HG02840 (cell line): ENCODE data around the gene CACNB1.
"Not testable (repeated sequence)": the region's sequence is repeated elsewhere in the genome, so short reads cannot be mapped to it uniquely, and the experiment has no call there.

Experiments used
- ATAC-seq: cut with Tn5 transposase; IDR thresholded peaks from one replicate; pipeline ENCODE4 v1.9.1; 2021; ENCODE audit warnings: mild to moderate bottlenecking, moderate library complexity, moderate number of reproducible peaks; ENCODE audit not compliant: unreplicated experiment, low FRiP score

The CACNB1 gene

DNA sequence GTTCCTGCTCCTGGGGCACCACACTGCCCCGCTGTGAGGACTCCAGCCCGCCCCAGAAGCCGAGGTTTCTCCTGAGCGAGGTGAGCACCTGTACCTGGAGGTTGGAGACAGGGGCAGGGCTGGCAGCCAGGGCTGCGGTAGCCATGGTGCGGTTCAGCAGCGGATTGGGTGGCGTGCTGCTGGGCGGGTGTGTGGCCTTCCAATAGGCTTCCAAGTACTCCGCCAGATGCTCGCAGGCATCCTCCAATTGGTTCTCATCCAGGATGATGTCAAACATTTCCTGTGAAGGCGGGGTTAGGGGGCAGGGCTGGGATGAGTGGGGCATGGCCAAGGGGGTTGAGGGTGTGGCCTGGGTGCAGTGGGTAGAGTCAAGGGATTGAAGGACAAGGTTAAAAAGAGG lies 20.2 kb downstream of the CACNB1 start:
- ATAC-seq: no peak

DNA sequence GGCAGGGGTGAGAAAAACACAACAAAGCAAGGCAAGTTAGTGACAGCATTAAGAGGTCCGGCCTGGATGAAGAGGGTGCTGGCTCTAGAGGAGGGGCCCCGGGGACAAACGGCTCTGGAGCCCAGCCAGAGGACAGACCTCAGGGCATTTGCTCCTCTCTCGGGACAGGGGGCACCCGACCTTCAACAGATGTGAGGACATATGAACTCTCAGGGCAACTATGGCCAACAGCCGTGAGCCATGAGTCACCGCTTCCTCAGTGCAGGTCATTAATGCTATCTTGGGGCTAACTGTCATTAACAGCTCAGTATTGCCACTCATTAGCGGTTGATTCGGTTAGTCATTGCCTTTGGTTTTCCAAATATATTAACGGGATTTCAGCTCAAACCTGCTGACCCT lies 21.8 kb downstream of the CACNB1 start:
- ATAC-seq: no peak

DNA sequence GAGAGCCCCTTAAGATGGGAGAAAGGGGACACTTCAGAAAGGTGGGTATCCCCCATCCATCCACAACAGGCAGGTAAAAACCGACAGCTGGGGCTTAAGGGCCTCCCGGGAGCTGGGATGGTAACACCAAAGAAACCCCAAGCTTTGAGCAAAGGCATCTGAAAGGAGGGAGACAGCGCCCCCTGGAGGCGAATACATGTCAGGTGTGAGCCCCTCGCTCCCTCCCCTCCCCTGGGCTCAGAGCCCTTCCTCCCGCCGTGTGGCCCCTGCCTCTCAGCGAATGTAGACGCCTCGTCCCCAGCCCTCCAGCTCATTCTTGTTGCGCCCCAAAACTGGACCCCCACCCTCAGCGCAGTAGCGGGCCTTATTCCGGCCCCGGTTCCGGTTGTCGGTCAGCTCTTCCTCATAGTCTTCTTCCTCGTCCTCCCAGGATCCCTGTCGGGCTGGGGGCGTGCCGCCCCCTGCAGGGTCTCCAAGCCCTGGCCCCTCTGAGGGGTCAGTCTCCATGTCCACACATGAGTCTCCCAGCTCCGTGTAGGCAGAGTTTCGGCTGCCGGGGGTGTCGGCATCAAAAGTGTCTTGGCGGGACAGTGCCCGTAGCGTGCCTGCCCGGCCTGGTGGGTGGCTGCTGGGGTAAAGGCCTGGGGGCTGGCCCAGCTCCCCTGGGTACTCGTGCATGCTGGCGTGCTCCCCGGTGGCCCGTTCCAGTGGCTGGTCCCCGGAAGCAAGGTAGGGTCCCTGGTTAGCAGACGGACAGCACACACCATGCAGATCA lies 22.4 kb downstream of the CACNB1 start:
- no peak for ATAC-seq

DNA sequence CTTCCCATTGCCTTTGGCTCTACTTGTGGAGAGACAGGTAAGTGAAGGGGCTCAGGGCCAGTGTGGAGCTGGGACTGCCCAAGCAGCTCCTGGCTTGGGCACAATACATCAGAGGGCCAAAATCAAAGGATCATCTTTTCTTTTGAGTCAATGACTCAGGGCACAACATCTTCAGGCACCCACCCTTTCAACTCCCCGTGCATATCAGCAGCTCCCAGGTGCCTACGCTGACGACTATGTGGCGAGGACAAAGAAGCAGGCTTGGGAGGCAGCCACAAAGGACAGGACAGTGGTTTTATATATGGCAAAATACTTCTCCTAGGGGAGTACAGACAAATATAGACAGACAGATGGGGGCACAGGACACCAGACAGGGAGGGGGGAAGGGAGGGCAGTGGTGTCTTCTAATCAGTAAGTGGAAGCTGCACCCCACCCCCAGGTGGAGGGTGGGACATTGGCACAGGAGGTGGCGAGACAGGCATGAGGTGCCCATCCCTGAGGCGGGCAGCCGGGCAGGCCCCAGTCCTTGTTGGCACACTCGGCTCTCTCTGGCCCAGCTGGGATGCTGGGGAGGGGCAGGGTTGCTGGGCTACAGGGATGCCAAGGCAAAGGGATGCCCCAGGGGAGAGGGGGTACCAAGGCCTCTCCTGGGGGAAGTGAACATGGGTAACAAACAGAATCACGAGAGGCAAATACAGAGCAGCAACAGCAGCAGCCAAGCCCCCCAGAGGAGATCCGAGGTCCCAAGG lies 23.8 kb downstream of the CACNB1 start:
- ATAC-seq: no peak

DNA sequence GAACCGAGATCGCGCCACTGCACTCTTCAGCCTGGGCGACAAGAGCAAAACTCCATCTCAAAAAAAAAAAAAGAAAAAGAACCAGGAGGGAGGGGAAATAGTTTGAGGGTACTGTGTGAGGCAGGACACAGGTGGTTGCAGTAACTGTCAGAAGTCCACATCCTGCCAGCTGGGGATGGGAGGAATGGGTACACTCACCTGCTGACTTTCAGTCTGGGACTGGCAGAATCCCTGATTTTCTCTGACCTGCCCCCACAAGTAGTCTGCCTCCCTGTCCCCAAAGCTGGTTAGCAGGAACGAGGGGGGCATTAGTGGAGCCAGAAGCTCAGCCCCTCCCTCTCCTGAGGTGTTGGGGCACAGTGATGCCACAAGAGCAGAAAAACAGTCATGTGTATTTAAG lies 24.4 kb downstream of the CACNB1 start:
- ATAC-seq: no peak

DNA sequence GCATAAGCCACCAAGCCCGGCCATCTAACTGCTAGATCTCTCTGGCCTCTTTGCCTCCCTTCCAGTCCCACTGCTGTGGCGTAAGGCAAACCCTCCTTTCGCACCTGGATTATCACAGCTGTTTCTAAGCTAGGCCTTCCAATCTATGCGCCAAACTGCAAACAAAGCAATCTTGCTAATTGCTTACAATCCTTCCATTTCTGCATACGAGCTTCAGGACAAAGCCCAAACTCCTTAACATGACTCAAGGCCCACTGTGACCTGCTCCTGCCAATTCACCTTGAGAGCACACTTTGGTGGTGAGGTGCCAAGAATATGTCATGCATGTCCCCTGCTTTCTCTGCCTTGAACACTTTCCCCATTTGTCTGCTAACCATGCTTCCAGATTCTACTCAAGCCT lies 25.5 kb downstream of the CACNB1 start:
- ATAC-seq: no peak

DNA sequence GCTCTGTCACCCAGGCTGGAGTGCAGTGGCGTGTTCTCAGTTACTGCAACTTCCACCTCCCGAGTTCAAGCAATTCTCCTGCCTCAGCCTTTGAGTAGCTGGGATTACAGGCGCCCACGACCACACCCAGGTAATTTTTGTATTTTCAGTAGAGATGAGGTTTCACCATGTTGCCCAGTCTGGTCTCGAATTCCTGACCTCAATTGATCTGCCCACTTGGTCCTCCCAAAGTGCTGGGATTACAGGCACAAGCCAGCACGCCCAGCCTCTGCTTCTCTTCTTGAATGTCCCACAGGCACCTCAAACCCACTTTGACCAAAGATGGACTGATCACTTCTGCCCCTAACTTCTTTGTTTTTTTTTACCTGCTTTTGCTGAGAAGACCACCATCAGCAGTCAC lies 26.9 kb downstream of the CACNB1 start:
- no peak for ATAC-seq

DNA sequence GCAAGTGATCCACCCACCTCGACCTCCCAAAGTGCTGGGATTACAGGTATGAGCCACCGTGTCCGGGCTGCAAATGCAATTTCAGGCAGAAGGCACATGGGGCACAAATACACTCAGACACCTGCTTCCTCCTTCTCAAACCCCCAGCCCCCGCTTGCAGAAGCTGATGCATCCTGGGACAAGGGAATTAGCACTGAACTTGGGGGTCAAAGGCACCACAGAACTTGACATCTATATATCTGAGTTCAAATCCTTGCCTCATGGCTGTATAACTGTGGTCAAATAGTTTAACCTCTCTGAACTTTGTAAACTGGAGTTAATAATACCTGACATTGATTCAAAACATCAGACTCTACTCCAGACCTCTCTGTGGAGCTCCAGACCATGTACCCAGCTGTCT lies 27.4 kb downstream of the CACNB1 start:
- no peak for ATAC-seq

DNA sequence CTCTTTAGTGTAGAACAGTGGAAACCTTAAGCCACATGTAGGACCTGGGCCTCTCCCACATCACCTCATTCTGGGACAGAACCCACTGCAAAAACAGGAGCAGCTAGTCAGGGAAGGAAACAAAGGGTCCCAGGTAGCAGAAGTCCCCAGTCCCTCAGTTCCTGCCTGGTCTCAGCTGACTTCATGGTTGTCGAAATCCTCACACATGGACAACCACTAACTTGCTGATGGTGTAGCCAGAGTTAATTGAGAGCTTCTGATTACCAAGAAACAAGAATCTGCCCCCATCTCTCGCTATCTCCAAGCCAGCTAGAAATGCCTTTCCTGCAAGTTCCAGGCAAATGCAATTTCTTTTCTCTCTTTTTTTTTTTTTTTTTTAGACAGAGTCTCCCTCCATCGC lies 28.0 kb downstream of the CACNB1 start:
- ATAC-seq: no peak

DNA sequence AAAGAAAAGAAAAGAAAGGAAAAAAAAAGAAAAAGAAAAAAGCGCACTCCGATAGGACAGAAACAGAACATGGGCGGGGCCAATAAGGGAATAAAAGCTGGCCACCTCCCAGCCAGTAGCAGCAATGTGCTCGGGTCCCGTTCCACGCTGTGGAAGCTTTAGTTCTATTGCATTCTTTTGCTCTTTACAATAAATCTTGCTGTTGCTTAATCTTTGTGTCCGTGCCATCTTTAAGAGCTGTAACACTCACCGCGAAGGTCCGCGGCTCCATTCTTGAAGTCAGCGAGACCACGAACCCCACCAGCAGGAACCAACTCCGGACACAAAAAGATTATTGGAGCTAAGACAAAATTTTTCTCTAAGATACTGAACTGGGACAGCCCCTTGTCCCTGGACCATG lies 28.4 kb downstream of the CACNB1 start:
- no peak for ATAC-seq

DNA sequence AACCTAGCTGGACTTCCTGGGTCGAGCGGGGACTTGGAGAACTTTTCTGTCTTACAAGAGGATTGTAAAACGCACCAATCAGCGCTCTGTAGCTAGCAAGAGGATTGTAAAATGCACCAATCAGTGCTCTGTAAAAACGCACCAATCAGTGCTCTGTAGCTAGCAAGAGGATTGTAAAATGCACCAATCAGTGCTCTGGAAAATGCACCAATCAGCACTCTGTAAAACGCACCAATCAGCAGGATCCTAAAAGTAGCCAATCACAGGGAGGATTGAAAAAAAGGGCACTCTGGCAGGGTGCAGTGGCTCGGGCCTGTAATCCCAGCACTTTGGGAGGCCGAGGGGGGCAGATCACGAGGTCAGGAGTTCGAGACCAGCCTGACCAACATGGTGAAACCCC lies 29.0 kb downstream of the CACNB1 start:
- ATAC-seq: not testable (repeated sequence)

DNA sequence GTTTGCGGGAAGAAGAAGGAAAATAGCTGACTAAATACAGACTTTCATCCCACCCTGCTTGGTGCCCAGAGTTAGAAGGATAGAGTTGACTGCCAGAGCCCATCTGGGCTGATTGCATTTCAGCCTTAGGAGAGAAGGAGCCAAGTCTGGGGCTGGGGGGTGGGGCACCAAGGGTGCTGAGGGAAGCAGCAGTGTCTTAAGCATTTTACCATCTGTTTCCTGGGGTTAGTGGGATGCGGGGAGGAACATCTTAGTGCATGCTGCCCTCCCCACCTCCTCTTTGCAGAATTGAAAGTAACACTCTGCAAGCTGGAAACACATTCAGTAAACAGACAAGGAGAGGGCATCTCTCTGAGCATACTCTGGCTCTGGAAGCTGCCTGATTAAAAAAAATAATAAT lies 30.0 kb downstream of the CACNB1 start:
- no peak for ATAC-seq

DNA sequence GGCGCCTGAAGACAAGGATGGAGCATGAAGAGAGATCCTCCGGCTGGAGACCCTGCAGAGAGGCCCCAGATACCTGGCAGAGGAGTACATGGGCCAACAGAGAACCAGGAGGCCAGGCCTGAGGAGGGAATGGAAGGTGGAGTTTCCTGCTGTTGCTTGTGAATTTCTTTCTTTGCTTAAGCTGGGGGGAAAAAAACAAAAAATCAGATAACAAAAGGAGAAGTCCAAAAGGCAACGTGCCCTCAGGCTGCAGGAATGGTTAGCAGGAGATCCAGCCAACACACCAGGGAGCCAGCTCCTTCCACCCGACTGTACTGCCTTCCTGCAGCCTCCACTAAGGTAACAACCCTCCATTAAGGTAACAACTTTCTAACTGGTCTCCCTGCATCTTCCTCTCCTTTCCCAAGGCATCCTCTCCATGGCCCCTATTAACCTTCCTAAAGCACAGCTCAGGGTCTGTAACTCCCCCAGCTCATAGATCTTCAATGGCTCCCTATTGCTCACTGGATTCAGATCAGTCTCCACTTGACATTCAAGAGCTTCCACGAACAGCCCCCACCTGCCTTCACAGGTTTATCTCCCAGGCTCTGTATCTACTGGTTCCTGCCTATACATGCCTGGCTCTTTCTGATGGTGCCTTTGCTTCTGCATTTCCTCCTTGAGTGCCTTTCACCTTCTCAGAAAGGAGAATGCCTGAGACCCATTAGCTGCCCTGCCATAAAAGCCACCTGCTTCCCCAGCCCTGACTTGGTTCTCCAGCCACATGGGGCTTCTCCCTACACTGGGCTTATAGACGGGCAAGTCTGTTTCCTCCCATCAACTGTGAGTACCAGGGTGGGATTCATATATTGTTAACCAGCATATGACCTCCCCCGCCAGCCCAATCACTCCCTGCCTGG lies 30.8 kb downstream of the CACNB1 start:
- no peak for ATAC-seq

DNA sequence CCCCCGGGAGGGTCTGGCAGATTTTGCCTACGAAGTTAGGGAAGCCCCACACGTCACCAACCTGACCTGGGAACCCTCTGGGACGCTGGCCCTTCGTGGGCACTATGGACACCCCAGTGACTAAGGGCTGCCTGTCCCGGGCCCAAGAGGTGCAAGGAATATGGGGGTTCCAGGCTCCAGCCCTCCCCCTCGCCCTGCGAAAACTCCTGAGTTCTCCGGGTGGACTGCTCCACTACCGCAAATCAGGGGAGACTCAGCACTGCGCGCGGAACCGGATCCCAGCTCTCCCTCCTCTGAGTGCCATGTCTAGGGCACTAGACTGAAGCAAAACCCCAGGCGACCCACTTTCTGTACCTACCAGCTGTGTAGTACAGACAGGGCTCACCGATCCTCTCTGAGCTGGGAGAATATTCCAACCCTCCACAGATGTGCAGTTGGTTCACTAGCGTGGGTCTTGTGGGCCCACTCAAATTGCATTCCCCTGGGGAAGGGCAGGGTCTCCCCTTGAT lies 31.6 kb downstream of the CACNB1 start, which contains the start of gene ARL5C:
Gene ARL5C (minus strand): TSS at position 321 of the 509 bp plus-strand sequence. CDS start 401 bp downstream, outside the sequence.
- ATAC-seq: no peak

DNA sequence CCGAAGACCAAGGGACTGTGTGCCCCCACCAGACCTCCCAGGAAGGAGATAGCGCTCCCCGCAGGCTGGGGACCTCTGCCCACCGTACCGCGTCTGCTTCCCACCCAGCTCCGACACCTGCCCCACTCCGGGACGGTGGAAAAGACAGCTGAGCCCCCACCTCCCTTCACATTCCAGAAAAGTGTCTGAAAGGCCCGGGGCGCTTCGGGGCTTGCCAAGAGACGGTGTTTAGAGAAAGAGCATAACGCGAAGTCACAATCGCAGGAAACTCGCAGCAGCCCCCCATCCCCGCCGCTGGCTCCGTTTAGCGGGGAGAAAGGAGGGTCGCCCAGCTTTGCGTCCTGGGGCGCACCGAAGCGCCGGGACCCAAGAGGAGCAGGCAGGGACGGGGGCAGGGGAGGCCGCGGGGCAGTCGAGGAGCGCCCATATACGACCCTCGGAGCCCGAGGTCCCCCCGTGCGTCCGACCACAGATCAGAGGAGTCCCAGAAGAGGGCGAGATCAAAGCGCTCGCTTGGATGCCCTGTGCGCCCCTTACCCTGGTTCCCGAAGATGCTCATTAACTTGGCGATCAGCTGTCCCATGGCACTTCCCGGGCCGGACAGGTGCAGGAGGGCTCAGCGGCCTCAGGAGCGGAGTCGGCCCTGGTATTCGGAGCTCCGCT lies 32.2 kb downstream of the CACNB1 start:
- ATAC-seq: no peak

DNA sequence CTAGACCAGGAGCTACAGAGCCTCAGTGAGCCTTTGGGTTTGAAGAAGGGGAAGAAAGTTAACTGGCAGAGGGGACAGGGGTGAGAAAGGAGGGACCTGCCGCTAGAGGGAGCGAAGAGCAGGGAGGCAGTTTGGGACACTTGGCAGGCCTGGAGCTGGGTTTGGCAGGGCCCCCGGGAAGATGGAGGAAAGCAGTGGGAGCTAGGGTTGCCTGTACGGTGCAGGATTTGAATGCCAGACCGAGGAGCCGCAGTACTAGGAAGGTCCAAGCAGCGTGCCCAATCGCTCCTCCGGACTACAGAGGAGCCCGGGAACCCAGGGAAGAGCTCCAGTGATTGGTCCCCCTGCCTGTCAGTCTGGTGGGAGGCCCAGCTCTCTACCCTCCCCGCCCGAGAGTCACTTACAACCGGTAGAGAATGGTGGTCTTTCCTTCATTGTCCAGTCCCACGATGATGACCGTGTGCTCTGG lies 32.8 kb downstream of the CACNB1 start:
- ATAC-seq: no peak

DNA sequence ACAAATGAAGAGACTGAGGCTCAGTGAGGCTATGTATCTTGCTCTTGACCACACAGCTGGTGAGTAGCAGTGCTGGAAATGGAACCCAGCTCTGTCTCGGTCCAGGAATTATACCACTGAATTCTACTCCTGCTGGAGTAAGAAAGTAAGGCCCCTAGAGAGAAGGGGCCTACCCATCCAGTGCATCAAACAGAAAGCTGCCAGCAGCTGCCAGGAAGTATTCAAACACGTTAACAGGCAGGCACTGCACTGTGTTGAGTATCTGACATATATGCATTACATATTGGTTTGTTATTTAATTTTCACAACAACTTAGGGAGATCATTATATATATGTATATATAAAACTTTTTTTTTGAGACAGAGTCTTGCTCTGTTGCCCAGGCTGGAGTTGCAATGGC lies 35.5 kb downstream of the CACNB1 start:
- ATAC-seq: no peak

DNA sequence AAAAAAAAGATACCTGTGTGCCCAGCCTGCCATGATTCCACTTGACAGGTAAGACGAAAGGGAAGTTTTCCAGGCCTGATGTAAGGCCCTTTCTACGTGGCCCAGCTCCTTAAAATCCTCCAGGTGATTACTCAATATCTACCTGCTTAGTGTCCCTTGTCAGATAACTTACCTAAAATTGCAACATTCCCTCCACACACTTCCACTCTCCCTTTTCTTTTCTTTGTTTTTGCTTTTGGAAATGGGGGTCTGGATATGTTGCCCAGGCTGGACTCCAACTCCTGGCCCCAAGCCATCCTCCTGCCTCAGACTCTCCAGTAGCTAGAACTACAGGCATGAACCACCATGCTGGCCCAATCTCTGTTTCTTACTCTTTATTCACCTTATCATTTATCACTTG lies 38.8 kb downstream of the CACNB1 start:
- no peak for ATAC-seq

DNA sequence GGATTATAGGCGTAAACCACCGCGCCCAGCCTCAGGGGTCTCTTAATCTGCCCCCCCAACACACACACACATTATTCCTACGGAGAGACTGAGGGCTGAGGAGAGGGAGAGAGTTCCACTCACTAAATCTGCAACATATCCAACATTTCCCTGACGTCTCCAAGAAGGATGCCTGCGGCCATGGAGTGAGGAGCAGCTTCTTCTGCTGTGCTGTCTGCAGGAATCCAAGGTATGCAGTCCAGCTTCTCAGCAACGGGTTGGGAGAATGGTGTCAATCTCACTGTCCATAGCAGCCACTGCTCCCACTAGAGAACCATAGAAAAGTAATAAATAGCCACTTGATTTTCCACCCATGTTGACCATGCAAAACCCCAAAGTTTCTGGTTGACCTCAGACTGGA lies 41.0 kb downstream of the CACNB1 start:
- no peak for ATAC-seq

DNA sequence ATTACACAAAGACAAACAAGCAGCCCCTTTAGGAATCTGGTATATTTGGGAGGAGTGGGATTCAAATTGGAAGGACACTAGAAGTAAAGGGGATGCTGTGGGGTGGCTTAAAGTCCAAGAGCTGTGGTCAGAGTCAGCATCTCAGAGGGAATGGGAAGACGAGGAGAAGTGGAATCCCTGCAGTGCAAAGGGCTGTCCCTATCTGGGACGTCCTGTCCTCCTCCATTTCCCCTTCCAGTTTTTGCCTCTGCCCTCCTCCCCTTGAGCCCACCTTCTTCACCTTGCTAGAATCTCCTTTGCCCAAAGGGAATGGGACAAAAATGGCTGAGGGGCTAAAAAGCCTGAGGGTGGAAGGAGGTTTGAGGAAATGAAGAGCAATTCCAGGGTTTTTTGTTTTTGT lies 41.8 kb downstream of the CACNB1 start:
- no peak for ATAC-seq
